HCT116 (cell line): Measurements from ENCODE around the gene DOCK1. TPM values are rescaled to one million over a fixed set of nuclear protein-coding genes. Genes with fewer than 3 reads are reported as not detected.

ENCODE experiments used
- ATAC-seq: fragments of 200-7000 bp; cut with Tn5 transposase; 2 replicates; pipeline ENCODE4 v1.9.1; 2020; ENCODE audit warnings: mild to moderate bottlenecking, moderate library complexity
- BruUV-seq: library from RNA; stranded (reverse); fragments of 400-500 nt; replicated peaks from 2 replicates; lab custom pipeline; 2021; lab: Mats Ljungman, UMichigan
- CTCF ChIA-PET: fragments of 300-600 bp; sonication (Branson Sonifier 250); formaldehyde crosslinking; loops from one replicate; lab custom pipeline; 2021; ENCODE audit warnings: antibody characterized with exemption; lab: Charles Lee
- POLR2A ChIA-PET: fragments of 300-600, 350-600 bp; sonication (Branson Sonifier 250); formaldehyde crosslinking; loops from one replicate; lab custom pipeline; 2021; ENCODE audit warnings: antibody characterized with exemption; lab: Charles Lee
- RAD21 ChIA-PET, 2 experiments: fragments of 300-600 bp; sonication (Branson Sonifier 250); formaldehyde crosslinking; loops; one replicate each; lab custom pipeline; 2023; ENCODE audit warnings: low total read pairs in 2 of 2; ENCODE audit not compliant: uncharacterized antibody in 2 of 2, unreplicated experiment in 2 of 2, low non-redundant PET in 1 of 2; lab: Charles Lee
- DNase-seq: peaks from one replicate; pipeline ENCODE4 v3.0.0-alpha.2; 2010; ENCODE audit warnings: low read depth, low spot score
- H2AFZ ChIP-seq: fragments of 200-600 bp; shearing (Covaris generic), sonication (generic); 2 replicates; pipeline ENCODE4 v1.6.1; 2017; ENCODE audit warnings: low read depth, mixed run types, mixed read lengths, antibody characterized with exemption, low read length; ENCODE audit not compliant: poor library complexity, severe bottlenecking
- H3K27ac ChIP-seq: 2 replicates; pipeline ENCODE4 v1.5.1; 2012; ENCODE audit warnings: low read depth, low read length
- H3K27me3 ChIP-seq: fragments of 200-600 bp; sonication (generic); 2 replicates; pipeline ENCODE4 v1.6.1; 2016; ENCODE audit warnings: mixed run types, low read length, mixed read lengths; ENCODE audit not compliant: insufficient read depth
- H3K36me3 ChIP-seq, 2 experiments: fragments of 200-500 bp in 1 of 2; fragments of 200-600 bp in 1 of 2; sonication (Bioruptor generic) in 1 of 2; sonication (generic) in 1 of 2; 2 replicates each; pipeline versions ENCODE4 v1.5.1 to v1.6.1; 2014 to 2016; ENCODE audit warnings: low read length in 2 of 2, inconsistent platforms in 1 of 2, mixed read lengths in 1 of 2, mixed run types in 1 of 2; ENCODE audit not compliant: insufficient read depth in 2 of 2, control insufficient read depth in 1 of 2
- H3K4me1 ChIP-seq, 2 experiments: fragments of 200-600 bp in 1 of 2; sonication (generic) in 1 of 2; 2 replicates each; pipeline versions ENCODE4 v1.5.1 to v1.6.1; 2012 to 2017; ENCODE audit warnings: low read length in 2 of 2, inconsistent platforms in 1 of 2, mild to moderate bottlenecking in 1 of 2, mixed read lengths in 1 of 2, mixed run types in 1 of 2, moderate library complexity in 1 of 2; ENCODE audit not compliant: insufficient read depth in 2 of 2, control insufficient read depth in 1 of 2
- H3K4me2 ChIP-seq: fragments of 200-600 bp; sonication (generic); 2 replicates; pipeline ENCODE4 v1.6.1; 2017; ENCODE audit warnings: mixed run types, low read length, mixed read lengths
- H3K4me3 ChIP-seq, 2 experiments: fragments of 200-600 bp in 1 of 2; sonication (generic) in 1 of 2; replicated peaks in 1 of 2; 2 replicates each; pipeline ENCODE4 v1.5.1; 2011 to 2016; ENCODE audit warnings: low read length in 2 of 2, control low read depth in 1 of 2, low read depth in 1 of 2, mild to moderate bottlenecking in 1 of 2, mixed read lengths in 1 of 2, mixed run types in 1 of 2
- H3K79me2 ChIP-seq: fragments of 200-600 bp; sonication (generic); 2 replicates; pipeline ENCODE4 v1.6.1; 2017; ENCODE audit warnings: mild to moderate bottlenecking, mixed run types, low read length, moderate library complexity, mixed read lengths; ENCODE audit not compliant: insufficient read depth
- H3K9ac ChIP-seq: fragments of 200-600 bp; sonication (generic); 2 replicates; pipeline ENCODE4 v1.6.1; 2016; ENCODE audit warnings: low read length, mixed read lengths
- H3K9me2 ChIP-seq: fragments of 200-600 bp; sonication (generic), shearing (Covaris generic); 2 replicates; pipeline ENCODE4 v1.6.1; 2017; ENCODE audit warnings: mixed run types, mild to moderate bottlenecking, moderate library complexity; ENCODE audit not compliant: insufficient read depth
- H3K9me3 ChIP-seq, 2 experiments: fragments of 200-500 bp in 1 of 2; fragments of 200-600 bp in 1 of 2; sonication (Bioruptor generic) in 1 of 2; sonication (generic) in 1 of 2; 2 replicates each; pipeline ENCODE4 v1.6.1; 2014 to 2017; ENCODE audit warnings: low read length in 2 of 2, mixed read lengths in 2 of 2, inconsistent platforms in 1 of 2, low read depth in 1 of 2, mild to moderate bottlenecking in 1 of 2, mixed run types in 1 of 2, moderate library complexity in 1 of 2; ENCODE audit not compliant: control insufficient read depth in 1 of 2, insufficient read depth in 1 of 2
- H4K20me1 ChIP-seq: fragments of 200-600 bp; sonication (generic), shearing (Covaris generic); 2 replicates; pipeline ENCODE4 v1.6.1; 2017; ENCODE audit warnings: mixed run types, mild to moderate bottlenecking, moderate library complexity; ENCODE audit not compliant: insufficient read depth
- FOSL1 ChIP-seq: IDR thresholded peaks from 2 replicates; pipeline ENCODE4 v1.6.1; 2012; ENCODE audit warnings: low read depth
- POLR2AphosphoS5 ChIP-seq: IDR thresholded peaks from 2 replicates; pipeline ENCODE4 v1.6.1; 2011; ENCODE audit warnings: mild to moderate bottlenecking, low read depth, low read length, moderate library complexity
- RAD21 ChIP-seq: IDR thresholded peaks from 2 replicates; pipeline ENCODE4 v1.6.1; 2012; ENCODE audit warnings: low read depth, mild to moderate bottlenecking
- SP1 ChIP-seq: IDR thresholded peaks from 2 replicates; pipeline ENCODE4 v1.6.1; 2012; ENCODE audit warnings: low read depth
- SRF ChIP-seq: IDR thresholded peaks from 2 replicates; pipeline ENCODE4 v1.6.1; 2012; ENCODE audit warnings: low read depth
- TCF7L2 ChIP-seq: IDR thresholded peaks from 2 replicates; pipeline ENCODE4 v1.7.0; 2011; ENCODE audit warnings: borderline replicate concordance, inconsistent platforms; ENCODE audit not compliant: insufficient read depth, insufficient read length; ENCODE audit errors: extremely low read depth
- intact Hi-C: fragments of 100-400 bp; cut with micrococcal nuclease; formaldehyde crosslinking; loops from 2 replicates; pipeline ENCODE4 v1.10.0; 2022
- total RNA-seq: library from RNA; stranded (reverse); gene quantifications from one replicate; pipeline ENCODE4 v1.2.1, GENCODE V29; 2021; ENCODE audit not compliant: unreplicated experiment
- TF ChIP-seq, protein P1 (sequence below), 3 experiments: fragments of 200-600 bp in 1 of 3; sonication (generic) in 1 of 3; IDR thresholded peaks in 2 of 3; conservative IDR thresholded peaks in 1 of 3; 2 replicates each; pipeline ENCODE4 v1.5.1; 2012 to 2017; ENCODE audit warnings: low read depth in 2 of 3, low read length in 2 of 3, antibody characterized with exemption in 1 of 3, borderline replicate concordance in 1 of 3, control low read depth in 1 of 3, mild to moderate bottlenecking in 1 of 3, mixed read lengths in 1 of 3, mixed run types in 1 of 3, moderate library complexity in 1 of 3; ENCODE audit not compliant: insufficient read depth in 1 of 3
- TF ChIP-seq, protein P2 (sequence below): IDR thresholded peaks from 2 replicates; pipeline ENCODE4 v1.6.1; 2011; ENCODE audit warnings: mild to moderate bottlenecking, low read length, moderate library complexity; ENCODE audit not compliant: insufficient replicate concordance; ENCODE audit errors: extremely low read depth
- TF ChIP-seq, protein P3 (sequence below): IDR thresholded peaks from 2 replicates; pipeline ENCODE4 v1.6.1; 2012; ENCODE audit warnings: low read depth

Gene DOCK1
- total RNA-seq, 1 experiment from 2014 or later = 46.5 TPM

DNA sequence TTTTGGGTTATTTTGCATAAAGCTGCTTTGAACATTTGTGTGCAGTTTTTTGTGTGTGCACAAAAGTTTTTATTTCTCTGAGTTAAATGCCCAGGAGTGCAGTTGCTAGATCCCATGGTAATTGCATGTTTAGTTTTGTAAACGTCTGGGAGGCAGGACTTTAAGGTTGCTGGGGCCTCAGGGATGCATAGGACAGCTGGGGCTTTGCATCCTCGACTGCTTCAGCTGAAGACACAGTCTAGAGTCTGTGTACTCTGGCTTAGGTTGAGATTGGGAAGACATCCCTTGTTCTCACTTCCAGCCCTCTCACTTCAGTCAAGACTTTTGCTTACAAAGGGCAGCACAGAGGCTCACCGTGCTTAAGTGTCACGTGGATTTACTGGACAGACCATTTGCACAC is 385.6 kb downstream of the DOCK1 start (continued):
- TF ChIP-seq, protein P1, sequence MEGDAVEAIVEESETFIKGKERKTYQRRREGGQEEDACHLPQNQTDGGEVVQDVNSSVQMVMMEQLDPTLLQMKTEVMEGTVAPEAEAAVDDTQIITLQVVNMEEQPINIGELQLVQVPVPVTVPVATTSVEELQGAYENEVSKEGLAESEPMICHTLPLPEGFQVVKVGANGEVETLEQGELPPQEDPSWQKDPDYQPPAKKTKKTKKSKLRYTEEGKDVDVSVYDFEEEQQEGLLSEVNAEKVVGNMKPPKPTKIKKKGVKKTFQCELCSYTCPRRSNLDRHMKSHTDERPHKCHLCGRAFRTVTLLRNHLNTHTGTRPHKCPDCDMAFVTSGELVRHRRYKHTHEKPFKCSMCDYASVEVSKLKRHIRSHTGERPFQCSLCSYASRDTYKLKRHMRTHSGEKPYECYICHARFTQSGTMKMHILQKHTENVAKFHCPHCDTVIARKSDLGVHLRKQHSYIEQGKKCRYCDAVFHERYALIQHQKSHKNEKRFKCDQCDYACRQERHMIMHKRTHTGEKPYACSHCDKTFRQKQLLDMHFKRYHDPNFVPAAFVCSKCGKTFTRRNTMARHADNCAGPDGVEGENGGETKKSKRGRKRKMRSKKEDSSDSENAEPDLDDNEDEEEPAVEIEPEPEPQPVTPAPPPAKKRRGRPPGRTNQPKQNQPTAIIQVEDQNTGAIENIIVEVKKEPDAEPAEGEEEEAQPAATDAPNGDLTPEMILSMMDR (IDR thresholded peaks at IDR 0.05 in 2 of 3, conservative IDR thresholded peaks at IDR 0.05 in 1 of 3; ENCODE audit: borderline replicate concordance in 1 of 3, insufficient read depth in 1 of 3, low read depth in 2 of 3, low read length in 2 of 3) = no peak
- TF ChIP-seq, protein P2, sequence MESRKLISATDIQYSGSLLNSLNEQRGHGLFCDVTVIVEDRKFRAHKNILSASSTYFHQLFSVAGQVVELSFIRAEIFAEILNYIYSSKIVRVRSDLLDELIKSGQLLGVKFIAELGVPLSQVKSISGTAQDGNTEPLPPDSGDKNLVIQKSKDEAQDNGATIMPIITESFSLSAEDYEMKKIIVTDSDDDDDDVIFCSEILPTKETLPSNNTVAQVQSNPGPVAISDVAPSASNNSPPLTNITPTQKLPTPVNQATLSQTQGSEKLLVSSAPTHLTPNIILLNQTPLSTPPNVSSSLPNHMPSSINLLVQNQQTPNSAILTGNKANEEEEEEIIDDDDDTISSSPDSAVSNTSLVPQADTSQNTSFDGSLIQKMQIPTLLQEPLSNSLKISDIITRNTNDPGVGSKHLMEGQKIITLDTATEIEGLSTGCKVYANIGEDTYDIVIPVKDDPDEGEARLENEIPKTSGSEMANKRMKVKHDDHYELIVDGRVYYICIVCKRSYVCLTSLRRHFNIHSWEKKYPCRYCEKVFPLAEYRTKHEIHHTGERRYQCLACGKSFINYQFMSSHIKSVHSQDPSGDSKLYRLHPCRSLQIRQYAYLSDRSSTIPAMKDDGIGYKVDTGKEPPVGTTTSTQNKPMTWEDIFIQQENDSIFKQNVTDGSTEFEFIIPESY = no peak

DNA sequence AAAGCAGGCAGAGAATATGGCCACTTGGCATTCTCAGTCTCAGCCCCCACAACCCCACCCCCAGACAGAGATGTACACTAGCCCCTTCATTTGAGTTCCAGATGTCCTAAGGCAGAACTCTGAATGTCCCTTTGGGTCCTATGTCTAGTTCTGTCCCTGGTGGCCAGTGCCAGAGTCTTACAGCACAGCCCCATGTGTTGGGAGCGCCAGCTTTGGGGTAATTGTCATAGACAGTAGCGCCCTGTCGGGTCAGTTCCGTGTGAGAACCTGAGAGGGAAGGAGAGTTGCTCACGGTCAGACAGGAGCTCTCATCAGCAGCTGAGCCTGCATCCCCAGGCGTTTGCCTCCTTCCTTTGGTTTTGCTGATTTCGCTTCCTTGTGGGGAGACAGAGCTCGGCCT is 386.1 kb downstream of the DOCK1 start:
- H3K4me2 ChIP-seq = no peak overlapping the region
- no peaks in the 10 kb centered on the region for H3K4me1 ChIP-seq
- H3K9me3 ChIP-seq = no peaks in the 10 kb centered on the region
- no peak overlapping the region for H3K27ac ChIP-seq
- H4K20me1 ChIP-seq = no peaks in the 10 kb centered on the region
- no peaks in the 10 kb centered on the region for H3K36me3 ChIP-seq
- 0 out of 2 replicates have a peak, but pooled peaks have one; percentile 34 for ATAC-seq
- no peaks in the 10 kb centered on the region for H3K79me2 ChIP-seq
- TF ChIP-seq TCF7L2 (no peak), SRF (no peak), FOSL1 (no peak), POLR2AphosphoS5 (no peak), SP1 (no peak), RAD21 (no peak)
- TF ChIP-seq, protein P1 (IDR thresholded peaks at IDR 0.05 in 2 of 3, conservative IDR thresholded peaks at IDR 0.05 in 1 of 3; ENCODE audit: borderline replicate concordance in 1 of 3, insufficient read depth in 1 of 3, low read depth in 2 of 3, low read length in 2 of 3) = no peak
- TF ChIP-seq, protein P3, sequence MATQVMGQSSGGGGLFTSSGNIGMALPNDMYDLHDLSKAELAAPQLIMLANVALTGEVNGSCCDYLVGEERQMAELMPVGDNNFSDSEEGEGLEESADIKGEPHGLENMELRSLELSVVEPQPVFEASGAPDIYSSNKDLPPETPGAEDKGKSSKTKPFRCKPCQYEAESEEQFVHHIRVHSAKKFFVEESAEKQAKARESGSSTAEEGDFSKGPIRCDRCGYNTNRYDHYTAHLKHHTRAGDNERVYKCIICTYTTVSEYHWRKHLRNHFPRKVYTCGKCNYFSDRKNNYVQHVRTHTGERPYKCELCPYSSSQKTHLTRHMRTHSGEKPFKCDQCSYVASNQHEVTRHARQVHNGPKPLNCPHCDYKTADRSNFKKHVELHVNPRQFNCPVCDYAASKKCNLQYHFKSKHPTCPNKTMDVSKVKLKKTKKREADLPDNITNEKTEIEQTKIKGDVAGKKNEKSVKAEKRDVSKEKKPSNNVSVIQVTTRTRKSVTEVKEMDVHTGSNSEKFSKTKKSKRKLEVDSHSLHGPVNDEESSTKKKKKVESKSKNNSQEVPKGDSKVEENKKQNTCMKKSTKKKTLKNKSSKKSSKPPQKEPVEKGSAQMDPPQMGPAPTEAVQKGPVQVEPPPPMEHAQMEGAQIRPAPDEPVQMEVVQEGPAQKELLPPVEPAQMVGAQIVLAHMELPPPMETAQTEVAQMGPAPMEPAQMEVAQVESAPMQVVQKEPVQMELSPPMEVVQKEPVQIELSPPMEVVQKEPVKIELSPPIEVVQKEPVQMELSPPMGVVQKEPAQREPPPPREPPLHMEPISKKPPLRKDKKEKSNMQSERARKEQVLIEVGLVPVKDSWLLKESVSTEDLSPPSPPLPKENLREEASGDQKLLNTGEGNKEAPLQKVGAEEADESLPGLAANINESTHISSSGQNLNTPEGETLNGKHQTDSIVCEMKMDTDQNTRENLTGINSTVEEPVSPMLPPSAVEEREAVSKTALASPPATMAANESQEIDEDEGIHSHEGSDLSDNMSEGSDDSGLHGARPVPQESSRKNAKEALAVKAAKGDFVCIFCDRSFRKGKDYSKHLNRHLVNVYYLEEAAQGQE = no peak
- intact Hi-C loops = no loop called here
- H3K9ac ChIP-seq = no peak overlapping the region
- H2AFZ ChIP-seq = no peak overlapping the region
- no peaks in the 10 kb centered on the region for H3K9me2 ChIP-seq
- H3K27me3 ChIP-seq = no peaks in the 10 kb centered on the region
- ChIA-PET CTCF (no interaction called here), POLR2A (no interaction called here), RAD21 (no interaction called here)
- no peak for DNase-seq
- H3K4me3 ChIP-seq = no peak overlapping the region
- no TSS peak for BruUV-seq
